Posterior cingulate gyrus (tissue), 11 donors: ENCODE results near the gene LRRIQ1.
A peak's percentile ranks its signal among the peaks of the same experiment; 100 is the strongest.

Experiments
- DNase-seq, 10 donors: peaks; one replicate each; pipeline versions ENCODE4 v3.0.0 to v3.0.0-alpha.2; 2020 to 2021; ENCODE audit warnings: mixed read lengths in 3 of 10
- intact Hi-C: fragments of 100-400 bp; cut with DNase I; formaldehyde crosslinking; loops from one replicate; pipeline ENCODE4 v1.15.1; 2023

The LRRIQ1 gene

DNA sequence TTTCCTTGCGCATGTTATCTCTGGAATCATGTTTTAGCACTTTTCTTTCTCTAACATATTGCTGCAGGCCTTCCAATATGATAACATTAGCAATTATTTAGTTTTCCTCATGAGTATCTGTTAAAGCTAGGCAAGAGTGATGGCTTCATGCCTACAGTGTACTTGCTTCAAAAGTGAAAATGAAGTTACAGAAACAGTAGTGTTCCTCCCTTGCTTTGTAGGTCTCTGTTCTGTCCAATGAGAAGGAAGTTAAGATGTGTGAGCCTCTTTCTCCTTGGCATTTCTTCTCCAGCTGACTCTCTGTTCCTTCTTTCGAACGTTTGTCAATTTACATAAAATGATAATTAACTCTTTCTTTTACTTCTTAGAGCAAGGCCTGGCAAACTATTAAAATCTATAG is 22.2 kb downstream of the LRRIQ1 start:
- intact Hi-C loops, result no loop called here
- no peak for DNase-seq

DNA sequence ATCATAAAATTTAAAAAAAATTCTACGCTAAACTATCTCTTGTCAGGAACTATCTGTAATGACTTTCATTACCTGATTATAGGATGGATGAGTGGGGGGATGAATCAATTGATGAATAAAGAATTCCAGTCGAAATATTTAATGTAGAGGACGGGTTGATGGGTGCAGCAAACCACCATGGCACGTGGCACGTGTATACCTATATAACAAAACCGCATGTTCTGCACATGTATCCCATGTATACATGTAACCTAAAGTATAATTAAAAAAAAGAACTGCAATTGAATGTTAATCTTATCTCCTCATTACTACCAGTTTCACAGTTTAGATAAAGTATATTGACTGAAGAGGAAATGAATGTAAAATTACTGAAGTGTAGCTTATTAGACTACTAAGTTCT is 23.4 kb downstream of the LRRIQ1 start:
- intact Hi-C loops, result no loop called here
- DNase-seq, result peak in 1 of 10 donors; percentile 18

DNA sequence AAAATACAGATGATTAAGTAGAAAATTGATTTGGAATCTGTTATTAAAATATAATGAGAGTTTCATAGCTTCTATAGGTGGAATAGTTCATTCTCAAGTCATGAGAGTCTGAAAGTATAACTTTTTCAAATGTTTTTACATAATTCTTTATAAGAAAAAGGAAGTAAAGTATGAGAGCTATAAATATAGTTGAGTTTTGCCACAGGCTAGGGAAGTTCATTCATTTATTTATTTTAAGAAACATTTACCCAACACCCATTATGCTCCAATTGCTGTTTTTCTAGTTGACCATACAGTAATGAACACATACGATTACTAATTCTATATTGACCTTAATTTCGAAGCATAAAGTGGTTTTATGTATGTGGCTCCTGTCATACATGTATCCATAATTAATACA is 24.8 kb downstream of the LRRIQ1 start:
- DNase-seq, result no peak
- intact Hi-C loops, result no loop called here

DNA sequence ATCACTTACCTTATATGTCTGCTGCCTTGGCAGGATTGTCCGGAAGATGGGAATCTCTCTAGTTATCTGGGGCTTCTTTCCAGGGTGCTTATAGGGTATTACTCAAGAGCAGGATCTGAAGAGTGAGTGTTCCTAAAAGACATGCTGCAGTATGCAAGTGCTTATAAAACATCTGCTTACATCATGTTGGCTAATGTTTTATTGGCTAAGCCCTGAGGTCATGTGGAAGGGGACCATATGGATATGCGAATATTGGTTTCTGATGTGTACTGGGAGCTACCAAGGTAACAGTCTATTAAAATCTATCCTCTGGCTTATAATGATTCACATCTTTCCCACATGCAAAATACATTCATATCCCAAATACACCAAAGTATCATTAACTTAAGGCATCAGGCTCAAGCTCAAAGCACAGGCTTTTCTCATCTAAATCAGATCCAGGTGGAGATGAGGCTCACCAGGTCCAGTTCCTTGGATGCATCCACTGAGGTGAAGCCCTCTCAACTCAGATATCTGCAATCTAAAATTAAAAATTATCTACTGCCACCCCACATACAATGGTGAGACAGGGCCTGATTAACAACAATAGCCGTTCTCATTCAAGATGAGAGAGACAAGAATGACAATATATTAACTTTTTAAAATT is 29.8 kb downstream of the LRRIQ1 start:
- intact Hi-C loops, result no loop called here

DNA sequence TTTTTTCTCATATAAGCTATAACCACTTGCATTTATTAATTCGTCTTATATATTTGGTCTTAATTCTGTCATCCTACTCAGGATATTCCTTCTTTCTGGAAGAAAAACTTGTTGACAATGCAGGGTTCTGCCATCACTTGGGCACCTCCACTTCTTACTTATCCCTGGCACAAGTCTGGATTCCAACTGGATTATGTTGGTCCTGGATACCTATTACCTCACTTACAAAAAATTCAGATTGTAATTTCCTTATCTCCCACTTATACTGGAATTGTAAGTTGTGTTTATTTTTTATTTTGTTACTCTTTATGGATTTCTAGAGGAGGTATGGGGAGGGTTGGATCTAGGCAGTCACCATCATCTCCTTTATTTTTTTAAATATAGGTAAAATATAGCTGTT is 36.7 kb downstream of the LRRIQ1 start:
- intact Hi-C loops, result no loop called here
- DNase-seq, result no peak

More for the DNA sequence above, 29.8 kb downstream of the LRRIQ1 start:
- no peak for DNase-seq

DNA sequence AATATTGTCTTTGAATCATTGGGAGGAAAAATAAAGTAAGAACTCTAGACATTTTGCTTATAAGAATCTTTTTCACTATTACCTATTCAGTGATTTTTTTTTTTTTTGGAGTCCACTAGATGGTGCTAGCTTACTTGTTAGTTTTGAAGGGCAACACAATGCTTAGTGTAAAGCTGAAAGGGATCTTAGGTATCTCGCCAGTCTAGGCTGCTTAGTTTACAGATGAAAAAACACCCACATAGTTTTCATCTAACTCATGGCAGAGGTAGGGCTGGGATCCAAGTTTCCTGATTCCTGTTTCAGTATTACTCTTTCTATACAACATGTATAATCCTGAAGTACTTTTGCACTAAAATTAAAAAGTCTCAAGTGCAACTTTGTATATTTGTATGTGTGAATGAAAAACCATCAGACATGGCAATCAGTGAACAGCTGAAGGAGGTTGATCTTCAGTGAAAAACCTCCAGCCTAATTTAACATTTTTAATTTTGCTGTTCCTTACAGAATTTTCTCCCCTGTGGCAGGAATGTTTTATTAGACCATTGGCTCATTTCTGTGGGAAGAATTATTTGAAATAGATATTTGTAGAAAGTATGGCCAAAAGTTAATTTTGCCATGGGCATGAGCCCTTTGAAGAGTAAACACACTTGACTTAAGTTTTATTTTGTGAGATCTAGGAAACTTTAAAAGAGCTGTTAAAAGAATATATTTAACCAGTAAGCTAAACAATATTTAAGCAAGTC is 40.7 kb downstream of the LRRIQ1 start:
- intact Hi-C loops, result loop anchor here (5.0 kb wide), 1 partner anchor 370 kb away; no protein-coding TSS in a partner anchor
- no peak for DNase-seq

DNA sequence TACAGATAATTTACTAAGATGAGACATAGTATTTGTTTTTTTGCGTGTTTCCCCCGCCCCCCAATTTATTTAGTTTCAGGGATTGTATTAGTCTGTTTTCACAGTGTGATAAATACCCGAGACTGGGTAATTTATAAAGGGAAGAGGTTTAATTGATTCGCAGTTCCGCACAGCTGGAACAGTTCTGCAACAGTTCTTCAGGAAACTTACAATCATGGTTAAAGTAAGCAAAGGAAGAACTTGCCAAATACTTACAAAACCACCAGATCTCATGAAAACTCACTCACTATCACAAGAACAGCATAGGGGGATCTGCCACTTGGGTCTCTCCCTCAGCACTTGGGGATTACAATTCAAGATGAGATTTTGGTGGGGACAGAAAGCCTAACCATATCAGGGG is 48.9 kb downstream of the LRRIQ1 start:
- no peak for DNase-seq

DNA sequence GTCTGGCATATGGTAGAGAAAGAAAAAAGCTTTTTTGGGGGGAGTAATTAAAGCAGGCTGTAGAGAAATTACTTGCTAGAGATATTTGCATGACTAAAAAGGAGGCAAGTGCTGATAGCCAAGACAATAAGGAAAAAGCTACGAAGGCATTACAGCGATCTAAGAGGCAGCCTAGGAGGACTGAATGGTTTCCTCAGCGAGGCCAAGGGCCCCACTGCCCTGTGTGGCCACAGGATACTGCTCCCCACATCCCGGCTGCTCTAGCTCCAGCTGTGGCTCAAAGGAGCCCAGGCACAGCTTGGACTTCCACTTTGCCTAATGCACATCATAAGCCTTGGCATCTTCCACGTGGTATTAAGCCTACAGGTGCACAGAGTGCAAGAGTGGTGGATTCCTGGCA is 53.6 kb downstream of the LRRIQ1 start:
- intact Hi-C loops, result no loop called here
- no peak for DNase-seq

More for the DNA sequence above, 48.9 kb downstream of the LRRIQ1 start:
- intact Hi-C loops, result no loop called here

DNA sequence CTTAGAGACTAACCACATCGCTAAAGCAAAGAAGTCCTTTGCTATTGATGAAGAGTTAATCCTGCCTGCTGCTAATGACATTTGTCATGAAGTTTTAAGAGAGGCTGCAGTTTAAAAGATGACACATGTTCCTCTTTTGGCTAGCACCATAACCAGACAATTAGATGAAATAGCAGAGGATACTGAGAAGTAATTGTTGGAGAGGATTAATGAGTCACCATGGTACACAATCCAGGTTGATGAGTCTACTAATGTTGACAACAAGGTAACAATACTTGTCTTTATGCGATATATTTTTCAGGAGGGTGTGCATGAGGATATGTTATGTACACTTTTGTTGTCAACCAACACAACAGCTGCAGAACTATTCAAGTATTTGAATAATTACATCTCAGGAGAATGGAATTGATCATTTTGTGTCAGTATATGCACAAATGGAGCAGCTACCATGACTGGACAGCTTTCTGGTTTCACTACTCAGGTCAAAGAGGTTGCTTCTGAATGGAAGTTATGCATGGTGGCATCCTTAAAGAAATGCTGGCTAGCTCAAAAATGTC is 56.7 kb downstream of the LRRIQ1 start:
- intact Hi-C loops, result no loop called here
- no peak for DNase-seq

DNA sequence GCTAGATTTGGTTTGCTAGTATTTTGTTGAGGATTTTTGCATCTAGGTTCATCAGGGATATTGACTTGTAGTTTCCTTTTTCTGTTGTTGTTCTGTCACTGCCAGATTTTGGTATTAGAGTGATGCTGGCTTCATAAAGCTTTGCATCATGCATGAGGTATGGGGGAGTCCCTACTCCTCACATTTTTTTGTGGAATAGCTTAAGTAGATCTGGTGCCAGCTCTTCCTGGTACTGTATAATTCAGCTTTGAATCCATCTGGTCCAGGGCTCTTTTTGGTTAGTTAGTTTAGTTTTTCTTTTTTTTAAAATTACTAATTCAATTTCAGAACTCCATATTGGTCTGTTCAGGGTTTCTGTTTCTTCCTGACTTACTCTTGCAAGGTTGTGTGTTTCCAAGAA is 59.4 kb downstream of the LRRIQ1 start:
- intact Hi-C loops, result no loop called here
- DNase-seq, result no peak

DNA sequence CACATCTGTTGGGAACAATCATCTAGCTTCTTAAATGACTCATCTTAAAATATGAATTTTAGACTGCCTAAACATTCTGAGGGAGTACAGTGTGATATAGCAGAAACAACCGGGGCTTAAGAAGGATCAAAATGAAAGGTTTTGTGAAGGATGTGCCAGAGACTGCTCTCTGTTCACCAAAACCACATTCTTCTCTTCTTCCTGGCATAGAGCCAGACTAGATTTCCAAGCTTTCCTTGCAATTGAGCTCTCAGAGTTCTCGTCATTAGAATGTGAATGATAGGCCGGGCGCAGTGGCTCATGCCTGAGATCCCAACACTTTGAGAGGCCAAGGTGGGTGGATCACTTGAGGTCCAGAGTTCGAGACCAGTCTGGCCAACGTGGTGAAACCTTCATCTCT is 94.5 kb downstream of the LRRIQ1 start:
- DNase-seq, result no peak
- intact Hi-C loops, result no loop called here

DNA sequence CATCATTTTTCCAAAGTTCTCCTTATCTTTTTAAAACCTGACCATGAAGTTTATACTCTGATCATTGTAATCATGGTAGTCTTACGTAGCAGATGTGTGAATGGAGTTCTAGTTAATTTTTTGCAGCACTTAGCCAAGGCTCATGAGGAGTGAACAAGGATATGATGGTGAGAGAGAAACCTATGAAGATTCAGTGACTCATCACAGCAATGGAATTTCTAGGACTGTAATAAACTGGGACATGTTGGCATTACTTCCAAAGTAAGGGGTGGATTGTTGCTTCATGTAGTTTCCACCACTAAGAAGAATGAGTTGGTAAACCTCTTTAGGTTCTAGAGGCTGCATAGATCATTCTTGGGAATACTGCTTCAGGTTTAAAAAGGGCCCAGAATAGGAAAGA is 102.7 kb downstream of the LRRIQ1 start:
- intact Hi-C loops, result no loop called here
- no peak for DNase-seq

DNA sequence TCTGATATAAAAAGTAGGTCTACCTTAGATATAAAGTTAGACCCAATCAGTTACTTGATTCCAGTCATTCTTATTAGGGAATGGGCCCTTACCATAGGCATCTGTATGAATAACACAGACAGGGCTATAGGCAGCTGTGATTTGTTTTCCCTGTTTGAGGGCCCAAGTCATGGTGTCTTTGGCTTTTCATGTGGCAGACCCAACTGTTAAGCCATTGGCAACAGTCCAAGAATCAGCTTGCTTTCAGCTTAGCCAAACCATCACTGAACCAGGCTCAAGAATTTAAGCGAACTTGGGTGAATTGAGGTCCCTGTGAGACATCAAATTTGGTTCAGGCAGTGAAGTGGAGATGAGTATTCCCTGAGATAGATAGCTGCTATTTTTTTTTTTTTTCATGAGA is 111.2 kb downstream of the LRRIQ1 start:
- DNase-seq, result no peak
- intact Hi-C loops, result no loop called here

DNA sequence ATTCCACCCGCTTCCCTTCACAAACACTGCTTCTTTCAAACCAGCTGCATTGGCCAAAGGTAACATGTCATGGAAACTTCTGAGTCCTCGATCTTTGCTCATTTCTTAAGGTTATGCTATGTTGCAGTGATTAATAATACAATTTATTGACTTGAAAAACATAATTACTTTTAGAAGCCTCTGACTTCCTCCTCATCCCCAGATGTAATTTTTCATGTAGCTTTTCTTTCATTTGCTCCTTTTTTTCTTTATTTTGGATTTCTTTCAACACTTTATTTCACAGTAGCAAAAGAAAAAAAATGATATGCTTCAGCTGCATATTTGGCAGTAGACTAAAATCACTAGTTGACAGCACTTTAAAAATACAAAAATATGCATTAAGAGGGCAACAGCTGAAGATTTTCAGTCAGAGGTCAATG is 116.2 kb downstream of the LRRIQ1 start:
- intact Hi-C loops, result no loop called here
- no peak for DNase-seq

DNA sequence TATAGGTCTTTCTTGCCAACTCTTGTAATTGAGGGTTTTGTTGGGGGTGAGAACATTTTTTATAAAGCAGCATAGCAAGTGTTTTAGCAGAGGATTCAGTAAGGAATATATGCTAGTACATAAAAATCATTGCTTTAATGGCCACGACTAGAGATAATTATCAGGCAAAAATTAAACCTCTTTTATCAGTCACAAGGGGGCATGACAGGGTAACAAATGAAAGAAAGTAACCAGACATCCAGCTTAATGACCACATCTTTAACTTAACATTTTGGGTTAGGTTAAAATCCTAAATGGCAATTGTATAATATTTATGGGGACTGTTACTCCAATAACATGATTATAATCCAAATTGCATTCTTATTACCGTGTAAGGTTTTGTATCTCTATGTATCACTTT is 119.6 kb downstream of the LRRIQ1 start:
- no peak for DNase-seq

DNA sequence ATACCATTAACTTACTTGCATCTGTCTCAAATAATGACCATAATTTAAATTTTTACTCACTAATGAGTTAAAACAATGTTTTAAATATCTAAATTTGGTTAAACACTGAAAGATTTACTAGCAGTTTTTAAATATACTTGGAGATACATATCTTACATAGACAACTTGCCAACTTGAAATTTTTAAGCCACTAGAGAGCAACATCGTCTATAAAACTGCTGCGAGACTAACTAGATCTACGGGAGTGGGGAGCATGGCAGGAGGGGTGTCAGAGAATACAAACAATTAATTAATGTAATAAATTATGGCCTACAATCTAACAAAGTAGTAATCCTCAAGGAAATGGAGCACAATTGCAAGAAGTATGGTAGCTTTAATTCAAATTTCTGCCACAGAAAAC is 120.4 kb downstream of the LRRIQ1 start:
- no peak for DNase-seq
- intact Hi-C loops, result no loop called here

More for the DNA sequence above, 119.6 kb downstream of the LRRIQ1 start:
- intact Hi-C loops, result no loop called here

DNA sequence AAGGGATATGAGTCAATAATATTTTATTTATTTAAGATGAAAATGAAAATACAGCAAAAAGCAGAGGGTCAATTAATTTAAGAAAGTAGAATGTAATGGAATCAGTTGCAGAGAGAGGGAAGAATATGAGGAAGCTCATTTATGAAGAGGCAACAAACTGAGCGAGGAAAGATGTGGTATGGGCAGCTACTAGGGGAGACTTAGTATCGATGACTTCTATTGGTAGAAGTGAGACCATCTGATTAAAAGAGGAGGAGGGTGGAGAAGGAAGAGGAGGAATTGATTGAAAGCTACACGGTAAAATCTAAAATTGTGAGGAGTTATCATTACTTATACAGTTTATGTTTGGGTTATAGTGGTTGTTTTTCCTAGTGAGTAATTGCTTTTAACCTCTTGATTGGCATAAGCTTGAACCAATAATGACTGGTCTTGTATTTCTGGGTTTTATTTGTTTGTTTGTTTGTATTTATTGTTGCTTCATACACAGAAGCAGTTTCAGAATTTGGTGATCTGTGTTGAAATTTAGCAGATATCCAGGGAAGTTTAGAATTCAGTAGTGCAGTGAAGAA is 121.0 kb downstream of the LRRIQ1 start:
- intact Hi-C loops, result no loop called here
- no peak for DNase-seq

DNA sequence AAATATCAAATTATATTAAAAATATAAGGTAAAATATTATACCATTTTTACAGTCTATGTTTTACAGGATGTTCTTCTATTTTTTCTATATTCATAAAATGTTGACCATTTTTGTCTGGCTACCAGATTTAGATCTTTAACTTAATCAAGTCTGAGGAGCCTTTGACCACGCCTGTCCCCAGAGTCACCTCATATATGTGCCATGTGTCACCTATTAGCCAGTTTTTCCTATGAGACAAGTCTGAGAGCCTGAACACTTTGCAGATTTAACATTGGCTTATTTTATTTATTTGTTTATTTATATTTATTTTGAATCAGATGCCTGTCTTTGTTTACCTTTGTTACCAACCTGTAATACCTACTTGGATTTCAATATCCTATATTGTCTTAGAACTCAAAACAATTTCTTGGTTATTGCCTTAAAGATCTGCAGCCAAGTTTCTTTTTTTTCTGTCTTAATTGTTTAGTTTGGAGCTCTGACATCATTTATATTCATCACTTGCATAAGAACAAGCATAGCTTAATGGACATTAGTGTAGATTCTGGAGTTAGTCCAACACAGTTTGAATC is 127.7 kb downstream of the LRRIQ1 start:
- intact Hi-C loops, result no loop called here
- no peak for DNase-seq

DNA sequence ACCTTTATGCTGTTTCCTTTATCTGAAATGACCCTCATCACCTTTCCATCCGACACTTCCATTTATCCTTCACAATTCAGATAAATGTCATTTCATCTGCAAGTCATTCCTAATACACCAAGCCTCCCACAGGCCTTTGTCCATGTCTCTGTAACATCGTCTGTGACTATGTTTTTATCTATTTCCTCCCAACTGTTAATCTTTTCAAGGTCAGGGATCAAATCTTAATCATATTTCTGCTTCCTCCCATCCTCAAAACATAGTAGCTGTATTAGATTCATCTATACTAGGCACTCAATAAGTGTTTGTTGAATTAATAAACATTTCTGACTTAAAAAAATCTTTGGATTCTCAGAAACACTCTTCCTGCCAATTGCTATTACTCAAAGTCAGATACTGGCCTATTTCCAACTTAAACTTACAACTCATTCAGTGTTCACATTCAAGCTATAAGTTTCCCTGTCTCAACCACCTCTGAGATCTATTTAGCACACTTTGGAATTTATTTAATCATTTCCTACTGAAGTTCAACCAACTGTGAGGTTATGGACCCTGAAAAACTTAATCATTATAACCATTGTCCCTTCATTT is 143.6 kb downstream of the LRRIQ1 start:
- intact Hi-C loops, result no loop called here
- no peak for DNase-seq

DNA sequence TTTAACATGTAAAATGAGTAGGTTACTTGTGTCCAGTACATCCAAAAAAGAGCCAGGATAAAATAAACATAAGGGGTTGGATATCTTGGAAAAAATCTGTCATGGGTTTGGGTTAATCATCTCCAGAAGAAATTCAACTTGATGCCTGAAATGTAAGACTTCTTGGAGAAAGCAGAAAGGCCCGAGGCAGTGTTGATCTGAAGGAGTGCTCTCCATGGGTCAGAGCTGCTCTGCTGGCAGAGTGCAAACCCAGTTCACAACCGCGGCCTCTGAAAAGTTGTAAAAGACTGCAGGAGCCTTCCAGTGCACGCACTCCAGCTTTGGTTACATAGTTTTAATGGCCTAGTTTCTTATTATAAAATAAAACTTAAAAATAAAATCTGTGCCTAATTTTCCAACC is 146.5 kb downstream of the LRRIQ1 start:
- DNase-seq, result peak in 1 of 10 donors; percentile 44
- intact Hi-C loops, result no loop called here

DNA sequence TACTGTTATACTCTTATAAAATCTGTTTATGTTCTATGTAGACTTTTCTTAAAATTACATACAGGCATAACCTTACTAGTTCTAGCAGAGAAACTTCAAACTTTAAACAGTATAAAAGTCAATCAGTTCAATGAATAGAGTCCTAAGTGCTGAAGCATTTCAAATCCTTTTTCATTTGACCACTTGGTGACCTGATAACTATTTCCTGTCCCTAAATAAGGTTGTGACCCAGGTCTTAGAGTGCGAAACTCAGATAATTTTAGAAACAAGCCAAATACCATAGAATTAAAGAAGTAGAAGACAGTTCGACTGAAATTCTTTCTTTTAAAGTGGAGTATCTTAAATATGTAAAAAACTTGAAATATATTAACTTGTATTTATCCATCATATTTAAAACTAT is 147.7 kb downstream of the LRRIQ1 start:
- intact Hi-C loops, result no loop called here

More for the DNA sequence above, 147.7 kb downstream of the LRRIQ1 start:
- DNase-seq, result no peak
